ENCODE measurements around the gene CRYBA2. TPM values are rescaled to one million over a fixed set of nuclear protein-coding genes. Genes with fewer than 3 reads are reported as not detected.

Gene CRYBA2
- total RNA-seq, 2 experiments from 2014 or later = not detected

- Mint-ChIP-seq H3K27ac (no peak overlapping the region), H3K27me3 (peaks cover 87% of the 10 kb centered on the region), H3K9me3 (no peaks in the 10 kb centered on the region), H3K4me1 (peaks cover 7% of the 10 kb centered on the region), H3K36me3 (no peaks in the 10 kb centered on the region), H3K4me3 (no peak overlapping the region)
- DNase-seq = no peak
These were observed 31.3 kb downstream of the CRYBA2 start for GRCh38 chr2:218961651-218962570.

- Mint-ChIP-seq H3K27ac (no peak overlapping the region), H3K4me3 (no peak overlapping the region), H3K36me3 (no peaks in the 10 kb centered on the region), H3K4me1 (peaks cover 7% of the 10 kb centered on the region), H3K27me3 (peaks cover 85% of the 10 kb centered on the region), H3K9me3 (no peaks in the 10 kb centered on the region)
- DNase-seq = no peak
These were observed 32.0 kb downstream of the CRYBA2 start for GRCh38 chr2:218961229-218961628.

GRCh38 chr2:218960309-218961165, 32.7 kb downstream of the CRYBA2 start:
- H3K27ac Mint-ChIP-seq = no peak overlapping the region
- H3K36me3 Mint-ChIP-seq = no peaks in the 10 kb centered on the region
- DNase-seq = no peak
- H3K4me3 Mint-ChIP-seq = no peak overlapping the region
- no peaks in the 10 kb centered on the region for H3K9me3 Mint-ChIP-seq
- peaks cover 82% of the 10 kb centered on the region for H3K27me3 Mint-ChIP-seq
- peaks cover 7% of the 10 kb centered on the region for H3K4me1 Mint-ChIP-seq

GRCh38 chr2:218959761-218960308, 33.4 kb downstream of the CRYBA2 start:
- Mint-ChIP-seq H3K4me1 (peaks cover 7% of the 10 kb centered on the region), H3K4me3 (no peak overlapping the region), H3K27me3 (peaks cover 82% of the 10 kb centered on the region), H3K36me3 (no peaks in the 10 kb centered on the region), H3K27ac (no peak overlapping the region), H3K9me3 (no peaks in the 10 kb centered on the region)
- DNase-seq = peak; percentile 11

- Mint-ChIP-seq H3K36me3 (no peaks in the 10 kb centered on the region), H3K4me1 (peaks cover 7% of the 10 kb centered on the region), H3K27ac (no peak within 1 kb of the TSS), H3K4me3 (peak within 1 kb of the TSS; percentile 50), H3K27me3 (peaks cover 82% of the 10 kb centered on the region), H3K9me3 (no peaks in the 10 kb centered on the region)
- peak; percentile 88 for DNase-seq
These were observed 34.0 kb downstream of the CRYBA2 start, which contains the start of gene CDK5R2 for GRCh38 chr2:218959141-218959731. Gene CDK5R2 (plus strand): TSS chr2:218959666. CDS start chr2:218959821, 155 bp downstream.

GRCh38 chr2:218958276-218958675, 34.9 kb downstream of the CRYBA2 start:
- Mint-ChIP-seq H3K4me3 (no peak overlapping the region), H3K27me3 (peaks cover 77% of the 10 kb centered on the region), H3K27ac (no peak overlapping the region), H3K36me3 (no peaks in the 10 kb centered on the region), H3K9me3 (no peaks in the 10 kb centered on the region), H3K4me1 (peaks cover 4% of the 10 kb centered on the region)
- no peak for DNase-seq

- Mint-ChIP-seq H3K4me3 (no peak overlapping the region), H3K4me1 (peaks cover 4% of the 10 kb centered on the region), H3K27ac (no peak overlapping the region), H3K36me3 (no peaks in the 10 kb centered on the region), H3K27me3 (peaks cover 71% of the 10 kb centered on the region), H3K9me3 (no peaks in the 10 kb centered on the region)
- no peak for DNase-seq
These were observed 35.6 kb downstream of the CRYBA2 start for GRCh38 chr2:218957671-218958070.

GRCh38 chr2:218956039-218956438, 37.2 kb downstream of the CRYBA2 start:
- no peak overlapping the region for H3K4me3 Mint-ChIP-seq
- no peak overlapping the region for H3K27ac Mint-ChIP-seq
- DNase-seq = no peak
- peaks cover 65% of the 10 kb centered on the region for H3K27me3 Mint-ChIP-seq
- peaks cover under 1% of the 10 kb centered on the region for H3K4me1 Mint-ChIP-seq
- H3K9me3 Mint-ChIP-seq = no peaks in the 10 kb centered on the region
- H3K36me3 Mint-ChIP-seq = no peaks in the 10 kb centered on the region

GRCh38 chr2:218954541-218955300, 38.5 kb downstream of the CRYBA2 start:
- H3K27me3 Mint-ChIP-seq = peaks cover 56% of the 10 kb centered on the region
- DNase-seq = no peak
- no peaks in the 10 kb centered on the region for H3K36me3 Mint-ChIP-seq
- H3K4me1 Mint-ChIP-seq = no peaks in the 10 kb centered on the region
- H3K9me3 Mint-ChIP-seq = no peaks in the 10 kb centered on the region
- no peak overlapping the region for H3K27ac Mint-ChIP-seq
- H3K4me3 Mint-ChIP-seq = no peak overlapping the region

- H3K4me1 Mint-ChIP-seq = no peaks in the 10 kb centered on the region
- no peak overlapping the region for H3K4me3 Mint-ChIP-seq
- H3K27ac Mint-ChIP-seq = no peak overlapping the region
- H3K36me3 Mint-ChIP-seq = no peaks in the 10 kb centered on the region
- H3K9me3 Mint-ChIP-seq = no peaks in the 10 kb centered on the region
- H3K27me3 Mint-ChIP-seq = peaks cover 47% of the 10 kb centered on the region
- no peak for DNase-seq
These were observed 39.8 kb downstream of the CRYBA2 start for GRCh38 chr2:218953366-218953954.

GRCh38 chr2:218952160-218952559, 41.1 kb downstream of the CRYBA2 start:
- peaks cover 36% of the 10 kb centered on the region for H3K27me3 Mint-ChIP-seq
- H3K4me1 Mint-ChIP-seq = no peaks in the 10 kb centered on the region
- H3K4me3 Mint-ChIP-seq = no peak overlapping the region
- no peaks in the 10 kb centered on the region for H3K36me3 Mint-ChIP-seq
- DNase-seq = no peak
- no peaks in the 10 kb centered on the region for H3K9me3 Mint-ChIP-seq
- H3K27ac Mint-ChIP-seq = no peak overlapping the region

GRCh38 chr2:218946621-218947020, 46.6 kb downstream of the CRYBA2 start:
- no peaks in the 10 kb centered on the region for H3K9me3 Mint-ChIP-seq
- H3K27me3 Mint-ChIP-seq = peaks cover 46% of the 10 kb centered on the region

GRCh38 chr2:218944759-218945404, 48.3 kb downstream of the CRYBA2 start:
- Mint-ChIP-seq H3K4me1 (no peaks in the 10 kb centered on the region), H3K27ac (no peak overlapping the region), H3K27me3 (peaks cover 56% of the 10 kb centered on the region), H3K36me3 (no peaks in the 10 kb centered on the region), H3K9me3 (no peaks in the 10 kb centered on the region), H3K4me3 (no peak overlapping the region)
- no peak for DNase-seq

More at GRCh38 chr2:218946621-218947020, 46.6 kb downstream of the CRYBA2 start:
- no peak for DNase-seq
- H3K27ac Mint-ChIP-seq = no peak overlapping the region
- H3K4me1 Mint-ChIP-seq = no peaks in the 10 kb centered on the region
- no peak overlapping the region for H3K4me3 Mint-ChIP-seq
- no peaks in the 10 kb centered on the region for H3K36me3 Mint-ChIP-seq
